ENCODE data around the gene RELT.
A peak's percentile ranks its signal among the peaks of the same experiment; 100 is the strongest.

Gene RELT, protein sequence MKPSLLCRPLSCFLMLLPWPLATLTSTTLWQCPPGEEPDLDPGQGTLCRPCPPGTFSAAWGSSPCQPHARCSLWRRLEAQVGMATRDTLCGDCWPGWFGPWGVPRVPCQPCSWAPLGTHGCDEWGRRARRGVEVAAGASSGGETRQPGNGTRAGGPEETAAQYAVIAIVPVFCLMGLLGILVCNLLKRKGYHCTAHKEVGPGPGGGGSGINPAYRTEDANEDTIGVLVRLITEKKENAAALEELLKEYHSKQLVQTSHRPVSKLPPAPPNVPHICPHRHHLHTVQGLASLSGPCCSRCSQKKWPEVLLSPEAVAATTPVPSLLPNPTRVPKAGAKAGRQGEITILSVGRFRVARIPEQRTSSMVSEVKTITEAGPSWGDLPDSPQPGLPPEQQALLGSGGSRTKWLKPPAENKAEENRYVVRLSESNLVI

DNA sequence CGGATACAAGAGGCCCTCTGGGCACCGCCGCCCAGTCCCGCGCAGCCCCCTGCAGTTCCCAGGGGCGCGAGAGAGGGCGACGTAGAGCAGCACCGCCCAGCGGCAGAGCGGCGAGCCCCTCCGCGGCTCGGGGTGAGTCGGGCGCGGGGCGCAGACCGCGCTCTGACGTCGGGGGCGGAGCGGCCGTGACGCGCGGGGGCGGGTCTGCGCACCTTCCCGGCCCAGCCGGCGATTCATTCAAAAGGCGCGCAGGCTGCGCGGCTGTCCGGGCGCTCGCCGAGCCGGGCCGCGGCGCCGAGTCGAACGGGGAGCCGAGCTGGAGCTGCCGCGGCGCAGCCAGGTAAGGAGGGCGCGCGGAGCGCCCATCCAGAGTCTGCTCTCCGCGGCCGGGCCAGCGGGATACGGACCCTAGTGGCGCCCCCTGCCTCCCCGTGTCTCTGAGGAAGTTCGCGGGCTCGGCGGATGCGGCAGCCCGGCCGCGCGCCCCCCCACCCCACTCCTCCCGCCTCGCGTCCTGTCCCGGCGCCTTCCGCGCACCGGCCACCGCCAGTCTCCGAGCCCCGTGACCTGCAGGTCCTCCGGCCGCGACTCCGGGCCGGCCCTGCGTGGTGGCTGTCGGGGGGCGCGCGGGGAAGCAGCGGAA, at the start of gene RELT:
RELT (plus strand) TSS at position 240 of the 643 bp plus-strand sequence. CDS start 12,738 bp downstream, outside the sequence.
- peak; percentile 90 for DNase-seq (ENCODE audit: low spot score)

DNA sequence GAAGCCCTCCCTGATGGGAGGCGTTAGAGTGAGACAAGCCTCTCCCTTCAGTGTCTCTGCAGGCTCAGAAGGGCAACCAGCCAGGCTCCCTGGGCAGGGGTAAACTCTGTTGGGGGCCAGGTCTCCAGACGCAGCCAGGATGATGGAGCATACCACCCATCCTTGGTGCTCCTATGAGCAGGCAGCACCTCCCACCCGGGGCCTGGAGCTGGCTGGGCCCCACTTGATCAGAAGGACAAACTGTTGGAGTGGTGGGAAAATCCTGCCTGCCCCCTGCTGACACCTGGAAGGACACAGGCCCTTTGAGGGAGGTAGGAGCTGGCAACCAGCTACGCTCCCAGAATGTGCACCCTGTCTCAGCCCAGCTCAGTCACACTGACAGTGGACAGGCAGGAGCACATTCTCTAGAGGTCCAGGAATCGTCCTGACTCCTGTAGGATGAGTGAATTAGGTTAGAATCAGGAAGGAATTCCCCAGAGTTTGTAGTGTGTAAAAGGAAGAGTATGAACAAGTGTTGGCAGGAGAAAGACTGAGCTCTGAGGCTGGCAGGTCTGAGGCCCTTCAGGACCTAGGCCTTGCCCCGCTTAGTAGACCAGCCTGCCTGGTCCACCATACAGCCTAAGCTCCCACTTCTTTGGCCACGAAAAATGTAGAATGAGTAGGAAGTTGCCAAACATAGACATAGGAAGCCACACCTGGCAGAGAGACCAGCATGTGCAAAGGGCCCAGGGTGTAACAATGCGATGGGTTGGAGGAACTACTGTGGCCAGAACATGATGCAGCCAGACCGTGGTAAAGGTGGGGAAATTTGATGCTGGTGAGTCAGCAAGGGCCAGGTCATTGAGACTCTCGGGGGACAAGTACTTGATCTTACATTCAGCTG, 49.0 kb upstream of the RELT start:
- DNase-seq (ENCODE audit: low spot score): no peak

DNA sequence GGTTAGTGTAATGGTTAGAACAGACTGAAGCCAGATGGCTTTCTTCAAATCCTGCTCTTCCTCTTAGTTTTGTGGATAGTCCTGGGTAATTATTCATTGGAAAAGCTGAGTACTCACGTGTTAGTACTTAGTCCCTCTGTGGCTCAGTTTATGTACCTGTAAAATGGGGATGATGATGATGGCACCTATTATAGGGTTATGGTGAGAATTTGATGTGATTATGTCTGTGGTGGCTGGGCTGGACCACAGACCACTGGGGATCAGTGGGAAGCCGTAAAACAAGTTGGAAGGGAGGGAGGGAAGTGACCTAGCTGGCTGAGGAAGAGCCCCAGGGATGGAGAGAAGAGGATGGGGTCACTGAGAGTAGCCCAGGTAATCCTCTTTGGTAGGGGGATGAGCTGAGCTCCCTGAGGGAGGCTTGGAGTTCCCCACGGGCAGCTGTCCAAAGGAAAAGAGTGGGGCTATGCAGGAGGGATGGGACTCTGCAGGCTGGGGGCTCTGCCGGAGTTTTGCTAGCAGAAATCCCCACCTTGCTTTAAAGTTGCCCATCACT, 48.3 kb upstream of the RELT start:
- DNase-seq (ENCODE audit: low spot score): no peak

DNA sequence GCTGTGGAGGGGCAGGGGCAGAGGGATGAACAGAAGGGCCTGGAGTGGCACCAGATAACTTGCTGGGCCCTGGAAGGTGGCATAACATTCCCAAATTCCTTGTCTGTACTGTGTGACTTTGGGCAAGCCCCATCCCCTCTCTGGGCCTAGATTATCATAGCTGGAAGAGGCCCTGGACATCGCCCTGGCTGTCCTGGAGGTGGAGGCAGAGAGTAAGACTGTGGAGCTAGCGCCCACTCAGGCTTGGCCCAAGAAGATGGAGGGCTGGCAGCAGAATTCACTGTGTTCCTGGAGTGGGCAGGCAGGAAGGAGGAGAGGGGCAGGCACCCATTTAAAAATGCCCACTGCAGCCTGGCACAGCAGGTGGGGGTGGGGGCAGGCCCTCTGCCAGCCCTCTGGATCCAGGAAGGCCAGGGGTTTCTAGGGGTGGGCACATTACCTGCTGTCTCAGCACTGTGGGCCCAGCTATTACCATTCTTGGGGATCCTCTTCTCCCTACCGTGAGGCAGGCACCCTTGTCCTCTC, 45.6 kb upstream of the RELT start:
- no peak for DNase-seq (ENCODE audit: low spot score)

DNA sequence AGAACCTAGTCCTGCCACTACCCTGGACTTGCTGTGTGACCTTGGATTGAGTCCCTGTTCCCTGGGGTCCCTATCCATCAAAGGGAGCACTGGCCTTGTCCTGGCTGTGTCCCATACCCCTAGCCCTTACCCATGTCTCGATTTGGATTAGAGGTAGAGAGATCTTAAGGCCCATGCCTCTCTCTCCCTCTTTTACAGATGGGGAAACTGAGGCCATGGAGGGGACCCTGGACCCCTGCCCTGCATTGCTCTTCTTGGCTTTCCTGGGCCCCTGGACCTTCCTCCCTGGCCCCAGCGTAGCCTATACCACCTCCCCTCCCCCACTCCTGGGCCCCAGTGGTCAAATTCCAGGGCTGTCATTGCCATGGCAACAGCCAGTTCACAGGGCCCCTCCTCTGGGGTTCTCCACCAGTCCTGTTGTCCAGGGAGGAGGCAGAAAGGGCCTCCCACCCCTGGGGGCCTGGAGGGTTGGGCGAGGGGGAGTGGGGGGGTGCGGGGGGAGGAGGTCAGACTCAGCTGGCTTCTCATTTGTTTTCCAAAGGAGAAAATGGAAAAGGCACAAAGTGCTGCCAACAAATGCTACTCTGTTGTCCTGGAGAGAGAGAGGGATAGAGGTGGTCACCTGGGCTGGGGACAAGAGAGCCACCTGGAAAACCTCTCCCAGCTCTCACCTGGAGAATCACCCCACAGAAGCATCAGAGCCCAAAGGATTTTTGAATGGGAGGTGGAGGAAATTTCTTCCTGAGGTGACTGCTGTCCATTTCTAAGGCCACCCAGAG, 44.9 kb upstream of the RELT start:
- DNase-seq (ENCODE audit: low spot score): no peak

DNA sequence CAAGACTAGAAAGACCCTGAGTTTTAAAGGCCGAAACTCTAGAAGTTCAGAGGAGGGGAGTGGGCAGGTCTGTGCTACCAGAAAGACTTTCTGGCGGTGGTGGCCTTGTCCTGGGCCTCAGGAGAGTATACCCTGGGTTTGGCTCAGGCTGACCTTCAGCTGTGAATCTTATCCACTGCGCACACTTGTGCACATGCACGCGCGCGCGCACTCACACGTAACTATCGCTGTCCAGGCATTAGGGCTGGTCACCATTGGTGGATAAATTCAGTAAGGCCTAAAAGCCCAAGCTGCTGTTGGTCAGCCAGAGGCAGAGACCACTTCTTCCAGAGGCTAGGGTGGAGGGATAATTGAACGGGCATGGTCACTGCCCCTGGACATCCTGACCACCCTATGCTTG, 43.0 kb upstream of the RELT start:
- DNase-seq (ENCODE audit: low spot score): no peak

DNA sequence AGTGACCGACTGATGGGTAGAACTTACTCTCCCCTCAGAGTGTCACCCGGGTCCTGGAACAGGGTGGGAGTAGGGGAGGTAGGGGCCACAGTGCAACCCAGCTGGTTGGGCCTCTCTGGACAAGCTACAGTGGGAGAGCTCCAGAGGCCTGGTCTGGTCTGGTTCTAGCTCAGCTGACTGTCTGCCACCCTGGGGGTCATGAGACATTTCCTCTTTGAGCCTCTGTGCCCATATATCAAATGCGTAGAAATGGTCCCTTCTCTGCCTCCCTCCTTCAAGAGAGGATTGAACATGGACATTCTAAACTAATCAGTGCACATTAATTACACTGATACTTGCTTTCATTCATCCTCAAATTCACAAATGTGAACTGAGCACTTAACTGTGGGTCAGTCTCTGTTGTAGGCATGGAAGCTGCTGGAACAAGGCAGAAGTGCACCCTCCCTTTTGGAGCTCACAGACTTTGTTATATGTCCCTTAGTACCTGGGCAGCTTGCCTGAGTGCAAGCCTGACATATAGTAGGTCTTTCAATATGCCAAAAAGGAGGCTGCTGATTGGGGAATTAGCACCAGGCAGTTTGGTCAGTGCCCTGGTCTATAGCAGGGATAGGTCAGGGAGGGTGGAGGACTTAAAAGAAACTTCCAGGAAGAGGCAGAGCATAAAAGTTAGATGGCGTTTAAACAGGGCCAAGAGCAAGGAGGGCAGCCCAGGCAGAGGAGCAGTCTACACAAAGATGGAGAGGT, 42.4 kb upstream of the RELT start:
- DNase-seq (ENCODE audit: low spot score): no peak

DNA sequence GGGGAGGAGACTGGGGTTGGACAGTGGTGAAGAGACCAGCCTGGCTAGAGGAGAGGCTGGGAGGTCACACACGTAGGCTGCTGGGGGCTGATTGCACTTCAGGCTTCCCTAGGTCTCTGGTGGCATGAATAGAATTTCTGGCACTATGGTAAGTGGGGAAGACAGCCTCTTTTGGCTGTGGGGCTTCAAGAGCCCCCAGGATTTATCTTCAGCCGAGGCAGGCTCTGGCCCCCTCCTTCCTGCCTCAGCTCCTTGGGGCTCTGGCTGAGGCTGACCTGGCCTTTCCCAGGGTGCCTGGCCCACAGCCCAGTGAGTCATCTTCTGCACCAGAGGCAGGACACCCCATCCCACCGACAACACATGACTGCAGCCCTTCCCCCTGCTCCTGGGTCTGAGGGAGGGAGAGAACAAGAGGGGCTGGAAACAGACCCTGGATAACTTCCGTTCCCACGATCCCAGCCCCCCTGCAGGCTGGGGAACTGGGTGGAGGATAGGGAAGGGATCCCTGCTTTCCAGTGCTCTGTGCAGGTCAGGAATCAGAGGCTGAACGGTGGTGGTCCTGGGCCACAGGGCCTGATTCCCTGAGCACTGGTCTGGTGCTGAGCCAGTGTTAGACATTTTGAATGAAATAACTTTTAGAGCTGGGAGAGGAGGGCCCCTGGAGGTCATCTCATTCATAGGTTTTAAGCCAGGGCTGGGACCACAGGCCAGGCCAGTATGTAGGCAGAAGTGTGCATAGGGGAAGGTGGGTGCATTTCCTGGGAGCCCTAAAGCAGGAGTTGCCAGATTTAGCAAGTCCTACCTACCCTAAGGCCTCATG, 41.6 kb upstream of the RELT start:
- no peak for DNase-seq (ENCODE audit: low spot score)

DNA sequence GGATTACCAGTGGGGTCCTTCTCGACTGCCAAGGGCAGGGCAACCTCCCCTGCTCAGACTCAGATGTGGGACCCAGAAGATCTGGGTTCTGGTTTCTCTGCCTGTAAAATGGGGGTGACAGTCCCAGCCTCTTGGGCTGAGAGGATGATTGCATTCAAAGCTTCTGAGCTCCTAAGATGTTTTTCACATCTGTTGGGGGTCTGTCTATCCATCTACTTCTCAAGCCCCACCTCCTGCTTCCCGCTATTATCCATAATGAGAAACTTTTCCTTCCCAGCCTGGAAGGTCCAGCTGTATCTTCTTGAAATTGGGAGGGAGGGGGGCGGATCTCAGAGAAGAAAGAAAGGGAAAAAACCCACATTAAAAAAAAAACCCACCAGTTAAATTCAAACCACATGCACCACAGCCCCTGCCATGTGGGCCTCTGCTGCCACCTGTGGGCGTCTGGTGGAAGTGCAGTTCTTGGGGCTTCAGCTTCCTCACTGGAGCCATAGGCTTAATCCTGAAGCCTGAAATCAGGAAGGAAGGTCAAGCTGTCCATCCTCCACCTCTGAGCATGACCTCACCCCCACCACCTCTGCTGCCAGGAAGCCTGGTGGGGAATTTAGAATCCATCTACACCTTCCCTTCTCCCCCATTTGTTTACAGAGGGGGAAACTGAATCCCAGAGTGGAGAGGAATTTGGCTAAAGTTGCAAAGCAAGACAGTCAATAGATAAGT, 40.8 kb upstream of the RELT start:
- peak; percentile 73 for DNase-seq (ENCODE audit: low spot score)

DNA sequence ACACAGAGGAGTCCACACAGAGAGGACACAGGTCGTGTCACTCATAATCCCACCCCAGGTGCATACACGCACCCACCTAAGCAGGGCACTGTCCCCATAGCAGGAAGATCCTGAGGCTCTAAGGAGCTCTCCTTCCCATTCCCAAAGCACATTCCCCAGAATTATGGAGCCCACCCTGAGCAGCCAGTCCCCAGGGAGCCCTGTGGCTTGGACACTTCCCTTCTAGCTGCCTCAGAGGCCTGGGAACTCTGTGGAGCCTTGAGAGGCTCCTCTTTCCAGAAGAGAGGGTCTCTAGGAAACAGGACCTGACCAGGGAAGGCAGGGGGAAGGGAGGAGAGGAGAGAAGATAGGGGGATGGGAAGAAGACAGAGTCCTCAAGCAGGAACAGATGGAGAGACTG, 38.4 kb upstream of the RELT start:
- DNase-seq (ENCODE audit: low spot score): no peak

DNA sequence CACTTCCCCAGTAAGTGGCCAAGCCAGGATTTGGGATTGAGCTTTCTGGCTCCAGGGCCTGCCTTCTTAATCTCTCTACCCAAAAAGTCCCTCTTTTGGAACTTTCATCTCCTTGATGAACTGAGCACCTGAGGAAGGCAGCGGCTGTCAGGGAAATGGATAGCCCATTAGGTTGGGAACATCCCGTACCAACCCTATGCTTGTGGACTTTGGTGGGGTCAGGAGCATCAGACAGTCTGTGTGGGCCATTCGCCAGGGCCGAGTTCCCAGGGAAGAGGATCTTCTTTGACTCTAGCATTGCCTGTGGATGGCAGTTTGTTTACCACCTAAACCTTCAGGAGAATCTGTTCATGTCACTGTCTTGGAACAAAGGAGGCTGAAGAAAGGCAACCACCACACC, 37.9 kb upstream of the RELT start:
- DNase-seq (ENCODE audit: low spot score): no peak

DNA sequence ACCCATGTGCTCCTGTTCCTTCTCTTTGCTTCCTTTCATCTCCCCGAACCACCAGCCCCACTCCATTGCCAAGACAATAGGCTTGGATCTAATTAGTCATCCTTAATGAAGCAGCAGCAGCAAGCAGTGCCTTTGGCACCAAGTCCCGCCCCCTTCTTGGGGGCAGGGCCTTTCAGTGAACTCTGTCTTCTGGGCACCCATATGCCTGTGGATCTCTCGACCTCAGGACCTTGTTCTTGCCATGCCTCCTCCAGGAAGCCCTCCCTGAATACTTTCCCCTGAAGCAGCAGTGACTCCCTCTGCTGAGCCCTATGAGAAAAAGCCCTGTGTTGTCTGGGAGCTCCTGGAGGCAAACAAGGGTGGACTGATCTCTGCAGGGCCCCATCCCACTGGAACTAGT, 36.0 kb upstream of the RELT start:
- no peak for DNase-seq (ENCODE audit: low spot score)

DNA sequence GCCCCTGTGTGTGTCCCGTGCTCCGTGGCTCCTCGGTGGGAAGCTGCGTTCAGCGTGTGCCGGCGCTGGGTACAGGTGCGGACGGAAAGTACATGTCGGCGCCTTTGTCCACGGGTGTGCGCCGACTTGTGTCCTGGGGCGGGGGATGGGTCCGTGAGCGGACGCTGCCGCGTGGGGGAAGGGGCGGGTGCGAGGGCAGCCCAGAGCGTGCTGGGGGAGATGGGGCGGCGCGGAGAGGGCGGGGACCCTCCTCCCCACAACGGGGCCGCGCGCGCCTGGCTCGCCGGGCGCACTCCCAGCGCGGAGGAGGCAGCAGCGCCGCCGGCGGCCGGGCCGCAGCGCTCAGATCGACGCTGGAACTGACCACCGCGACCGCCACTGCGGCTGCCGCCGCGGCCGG, 33.6 kb upstream of the RELT start:
- DNase-seq (ENCODE audit: low spot score): no peak

DNA sequence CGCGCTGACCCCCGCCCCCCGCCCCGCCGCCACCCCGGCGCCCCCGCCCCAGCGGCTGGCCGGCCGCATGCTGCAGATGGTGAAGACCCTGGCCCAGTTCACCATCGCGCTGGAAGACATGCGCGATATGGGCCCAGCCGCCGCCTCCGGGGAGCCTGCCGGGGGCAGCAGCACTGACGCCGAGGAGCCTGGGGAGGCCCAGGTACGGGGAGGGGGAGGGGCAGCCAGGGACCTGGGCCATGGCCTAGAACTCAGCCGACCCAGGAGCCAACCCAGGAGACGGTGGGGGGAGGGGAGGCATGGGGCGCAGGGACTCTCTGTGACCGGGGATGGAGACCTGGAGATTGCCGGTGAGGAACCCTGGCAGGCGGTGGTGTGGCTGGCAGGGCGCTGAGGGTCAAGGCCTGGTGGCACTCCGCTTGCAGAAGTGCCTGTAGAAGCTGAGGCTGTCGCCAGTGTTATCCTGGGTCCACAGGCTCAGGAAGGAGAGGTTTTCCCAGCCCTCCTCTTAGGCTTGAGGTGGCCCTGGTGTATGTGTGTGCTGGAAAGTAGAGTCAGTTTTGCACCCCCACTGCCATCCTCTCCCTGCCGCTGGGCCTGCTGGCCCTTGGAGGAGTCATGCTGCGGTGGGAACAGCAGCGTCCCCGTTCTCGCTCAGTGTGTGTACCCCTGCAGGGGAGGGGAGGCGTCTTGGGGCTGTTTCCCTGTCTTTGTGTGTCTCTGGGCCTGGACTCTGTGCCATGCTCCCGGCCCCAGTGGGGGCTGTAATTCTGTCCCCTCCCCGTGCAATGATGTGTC, 32.9 kb upstream of the RELT start:
- DNase-seq (ENCODE audit: low spot score): no peak

DNA sequence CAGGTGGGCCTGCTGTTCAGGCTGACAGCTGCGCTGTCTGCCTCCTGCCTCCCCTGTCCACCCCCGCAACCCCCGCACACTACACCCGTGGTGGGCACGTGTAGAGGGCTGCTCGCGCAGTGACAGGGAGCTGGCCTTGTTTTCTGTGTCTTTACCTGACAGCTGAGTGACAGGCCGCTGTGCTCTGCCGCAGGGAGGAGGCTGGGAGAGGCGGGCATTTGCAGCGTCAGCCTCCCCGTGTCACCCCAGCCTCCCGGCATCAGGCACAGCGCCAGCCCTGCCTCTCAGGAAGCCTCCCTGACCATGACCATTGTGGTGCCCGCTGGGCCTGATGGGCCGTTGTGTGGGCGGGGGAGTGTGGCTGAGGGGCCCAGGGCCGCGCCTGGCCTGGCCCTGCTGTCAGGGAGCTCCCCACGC, 32.0 kb upstream of the RELT start:
- no peak for DNase-seq (ENCODE audit: low spot score)

DNA sequence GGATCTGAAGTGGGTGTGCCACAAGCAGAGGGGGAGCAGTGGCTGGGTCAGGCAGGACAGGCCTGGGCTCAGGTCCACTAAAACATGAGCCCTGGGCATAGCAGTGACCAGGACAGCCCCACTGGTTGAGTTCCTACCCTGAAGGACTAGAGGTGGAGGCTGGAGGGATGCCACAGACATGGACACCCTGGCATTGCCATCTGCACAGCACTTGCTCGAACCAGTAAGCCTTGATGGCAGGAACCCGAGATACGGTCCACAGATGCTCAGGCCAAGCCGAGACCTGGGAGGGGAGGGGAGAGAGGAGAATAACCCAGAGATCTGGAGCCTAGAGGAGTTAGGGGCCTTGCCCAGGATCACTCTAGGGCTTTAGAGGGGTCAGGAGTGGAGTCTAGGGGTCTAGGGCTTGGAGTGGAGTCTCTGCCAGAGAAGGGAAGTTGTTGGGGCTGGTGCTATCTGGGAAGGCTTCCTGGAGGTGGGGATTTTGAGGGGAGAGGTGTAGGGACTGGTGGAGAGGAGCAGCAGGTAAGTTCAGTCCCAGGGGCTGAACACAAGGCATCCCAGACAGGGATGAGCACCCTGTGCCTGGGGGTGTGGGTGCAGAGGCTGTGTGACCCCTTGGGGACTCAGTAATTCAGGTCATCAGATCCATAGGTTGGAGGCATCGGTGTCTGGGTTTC, 30.6 kb upstream of the RELT start:
- no peak for DNase-seq (ENCODE audit: low spot score)

DNA sequence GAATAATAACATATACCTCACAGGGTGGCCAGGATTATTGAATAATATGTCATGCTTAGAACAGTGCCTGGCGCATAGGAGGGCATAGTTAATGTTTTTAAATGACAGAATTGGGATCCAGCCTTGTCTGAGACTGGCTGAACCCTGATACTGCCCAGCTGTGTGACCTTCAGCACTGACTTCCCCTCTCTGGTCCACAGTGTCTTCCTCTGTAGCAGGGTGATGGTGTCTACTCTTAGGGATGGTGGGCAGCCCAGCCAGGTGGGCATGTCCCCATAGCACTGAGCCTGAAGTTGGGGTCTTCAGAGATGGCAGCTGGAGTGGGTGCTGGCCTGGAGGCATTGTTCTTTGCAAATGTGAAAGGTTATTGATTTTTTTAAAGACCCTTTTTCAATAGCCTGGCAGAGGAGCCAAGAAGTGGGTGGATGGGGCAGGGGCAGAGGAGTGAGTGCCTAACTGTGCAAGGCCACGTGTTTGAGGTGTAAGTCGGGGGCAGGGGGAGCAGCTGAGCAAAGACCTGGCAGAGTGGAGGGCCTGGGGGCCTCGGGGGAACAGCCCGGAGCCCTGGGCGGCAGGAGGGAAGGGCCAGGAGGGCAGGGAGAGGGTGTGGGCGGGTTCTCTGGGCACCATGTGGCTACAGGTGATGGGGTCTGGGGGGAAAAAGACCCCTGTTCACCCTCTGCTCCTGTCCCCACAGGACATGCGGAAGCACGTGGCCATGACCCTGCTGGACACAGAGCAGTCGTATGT, 29.8 kb upstream of the RELT start:
- no peak for DNase-seq (ENCODE audit: low spot score)
